ENCODE results near the gene SLC4A2. TPM values are rescaled to one million over a fixed set of nuclear protein-coding genes. Genes with fewer than 3 reads are reported as not detected.
A peak's percentile ranks its signal among the peaks of the same experiment; 100 is the strongest.

Gene SLC4A2
- total RNA-seq, 2 donors from 2014 or later, result 50.1 to 147 TPM

DNA sequence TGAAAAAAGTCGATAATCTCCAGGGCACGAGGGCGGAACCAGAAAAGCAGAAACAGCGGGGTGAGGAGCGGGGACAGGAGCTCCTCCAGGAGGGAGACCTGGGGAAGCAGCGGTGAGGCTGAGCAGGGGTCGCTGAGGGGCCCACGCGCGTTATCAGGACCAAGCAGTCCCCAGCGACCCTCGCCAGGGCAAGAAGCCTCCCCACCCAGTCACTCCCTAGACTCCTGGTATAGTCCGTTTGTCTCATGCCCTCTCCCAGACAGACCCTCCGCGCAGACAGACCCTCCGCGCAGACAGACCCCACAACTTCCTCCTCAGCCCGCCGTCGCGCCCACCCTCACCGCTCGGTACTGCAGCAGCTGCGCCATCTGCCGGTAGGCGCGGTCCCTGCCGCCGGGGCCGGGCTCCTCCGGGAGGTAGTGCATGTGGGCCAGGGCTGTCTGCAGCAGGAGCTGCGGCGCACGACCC, 41.4 kb upstream of the SLC4A2 start:
- intact Hi-C loops (cut with DNase I), result no loop called here
- H3K27ac ChIP-seq, result no peak overlapping the region
- H3K27me3 ChIP-seq, result peaks cover 0 to 23% of the 10 kb centered on the region in 2 donors
- peak; percentile 78 for ATAC-seq
- peaks cover 30% of the 10 kb centered on the region for H3K4me1 ChIP-seq
- TF ChIP-seq POLR2A (IDR thresholded peaks at IDR 0.05), result no peak
- TF ChIP-seq, protein P1, sequence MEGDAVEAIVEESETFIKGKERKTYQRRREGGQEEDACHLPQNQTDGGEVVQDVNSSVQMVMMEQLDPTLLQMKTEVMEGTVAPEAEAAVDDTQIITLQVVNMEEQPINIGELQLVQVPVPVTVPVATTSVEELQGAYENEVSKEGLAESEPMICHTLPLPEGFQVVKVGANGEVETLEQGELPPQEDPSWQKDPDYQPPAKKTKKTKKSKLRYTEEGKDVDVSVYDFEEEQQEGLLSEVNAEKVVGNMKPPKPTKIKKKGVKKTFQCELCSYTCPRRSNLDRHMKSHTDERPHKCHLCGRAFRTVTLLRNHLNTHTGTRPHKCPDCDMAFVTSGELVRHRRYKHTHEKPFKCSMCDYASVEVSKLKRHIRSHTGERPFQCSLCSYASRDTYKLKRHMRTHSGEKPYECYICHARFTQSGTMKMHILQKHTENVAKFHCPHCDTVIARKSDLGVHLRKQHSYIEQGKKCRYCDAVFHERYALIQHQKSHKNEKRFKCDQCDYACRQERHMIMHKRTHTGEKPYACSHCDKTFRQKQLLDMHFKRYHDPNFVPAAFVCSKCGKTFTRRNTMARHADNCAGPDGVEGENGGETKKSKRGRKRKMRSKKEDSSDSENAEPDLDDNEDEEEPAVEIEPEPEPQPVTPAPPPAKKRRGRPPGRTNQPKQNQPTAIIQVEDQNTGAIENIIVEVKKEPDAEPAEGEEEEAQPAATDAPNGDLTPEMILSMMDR (IDR thresholded peaks at IDR 0.05), result peak; percentile 66 to 84 (median 79)
- H3K4me3 ChIP-seq, result no peak overlapping the region
- no peaks in the 10 kb centered on the region for H3K9me3 ChIP-seq
- 5 to 17% methylated on average over 12 to 34 of the region's 34 CpGs for WGBS, 2 donors
- peak; percentile 54 to 76 (median 66) for DNase-seq
- no peaks in the 10 kb centered on the region for H3K36me3 ChIP-seq (replicated peaks in 1 of 2; ENCODE audit: insufficient read depth in 1 of 2, low read depth in 2 of 2)

DNA sequence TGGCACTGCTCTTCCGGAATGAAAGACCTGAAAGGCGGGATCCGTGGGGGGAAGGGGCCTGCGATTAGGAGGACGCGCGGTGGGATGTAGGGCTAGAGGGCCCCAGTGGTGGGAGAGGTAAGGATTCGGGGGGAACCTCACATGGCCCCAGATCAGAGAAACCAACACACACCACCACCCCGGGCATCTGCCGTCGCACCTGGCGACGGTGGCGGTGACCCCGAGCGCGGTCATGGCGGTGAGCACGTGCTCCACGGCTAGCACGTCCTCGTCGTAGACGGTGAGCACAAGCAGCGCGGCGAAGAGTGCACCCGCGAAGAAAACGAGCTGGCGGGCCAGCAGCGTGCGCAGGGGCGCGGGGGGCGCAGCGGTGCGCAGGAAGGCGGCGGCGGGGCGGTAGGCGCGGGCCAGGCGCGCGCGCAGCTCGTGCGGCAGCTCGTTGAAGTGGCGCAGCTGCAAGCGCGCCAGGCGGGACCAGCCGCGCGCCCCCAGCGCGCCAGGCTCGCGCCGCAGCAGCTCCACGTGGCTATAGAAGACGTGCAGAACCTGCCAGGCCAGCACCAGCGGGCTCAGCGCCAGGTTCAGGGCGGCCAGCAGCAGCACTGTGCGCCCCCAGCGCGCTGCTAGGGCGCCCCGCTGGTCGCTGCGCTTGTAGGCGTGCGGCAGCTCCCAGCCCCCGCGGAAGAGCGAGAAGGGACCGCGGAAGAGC, 40.8 kb upstream of the SLC4A2 start:
- no peak overlapping the region for H3K27ac ChIP-seq
- no peak for TF ChIP-seq POLR2A (IDR thresholded peaks at IDR 0.05)
- TF ChIP-seq, protein P1 (IDR thresholded peaks at IDR 0.05), result no peak
- ATAC-seq, result peak; percentile 50
- peaks cover 0 to 23% of the 10 kb centered on the region in 2 donors for H3K27me3 ChIP-seq
- no peaks in the 10 kb centered on the region for H3K9me3 ChIP-seq
- 3% methylated on average over 6 to 82 of the region's 82 CpGs for WGBS, 2 donors
- intact Hi-C loops (cut with DNase I), result no loop called here
- peaks cover 24% of the 10 kb centered on the region for H3K4me1 ChIP-seq
- no peak overlapping the region for H3K4me3 ChIP-seq
- no peaks in the 10 kb centered on the region for H3K36me3 ChIP-seq (replicated peaks in 1 of 2; ENCODE audit: insufficient read depth in 1 of 2, low read depth in 2 of 2)
- peak in 3 of 4 donors; percentile 34 to 63 (median 39) for DNase-seq

DNA sequence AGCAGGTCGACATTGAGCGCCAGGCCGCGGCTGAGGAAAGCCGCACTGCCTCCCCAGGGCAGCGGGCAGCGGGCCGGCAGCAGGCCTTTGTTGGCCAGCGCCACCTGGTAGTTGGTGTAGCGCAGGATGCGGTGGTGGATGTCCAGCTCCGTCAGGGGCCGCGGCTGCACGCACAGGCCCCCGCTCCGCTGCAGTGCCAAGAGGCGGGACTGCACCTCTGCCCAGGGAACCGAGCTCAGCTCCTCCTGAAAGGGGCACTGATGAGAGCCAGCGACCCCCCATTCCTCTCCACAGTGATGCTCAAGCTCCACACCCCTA, 40.3 kb upstream of the SLC4A2 start:
- Histone ChIP-seq H3K27me3 (peaks cover 0 to 19% of the 10 kb centered on the region in 2 donors), H3K9me3 (no peaks in the 10 kb centered on the region), H3K36me3 (replicated peaks in 1 of 2; ENCODE audit: insufficient read depth in 1 of 2, low read depth in 2 of 2) (no peaks in the 10 kb centered on the region), H3K27ac (no peak overlapping the region), H3K4me1 (peaks cover 19% of the 10 kb centered on the region), H3K4me3 (no peak overlapping the region)
- ATAC-seq, result peak; percentile 2
- no peak for TF ChIP-seq POLR2A (IDR thresholded peaks at IDR 0.05)
- TF ChIP-seq, protein P1 (IDR thresholded peaks at IDR 0.05), result no peak
- intact Hi-C loops (cut with DNase I), result no loop called here
- 18 to 73% methylated on average over 2 to 20 of the region's 20 CpGs for WGBS, 2 donors
- no peak for DNase-seq

DNA sequence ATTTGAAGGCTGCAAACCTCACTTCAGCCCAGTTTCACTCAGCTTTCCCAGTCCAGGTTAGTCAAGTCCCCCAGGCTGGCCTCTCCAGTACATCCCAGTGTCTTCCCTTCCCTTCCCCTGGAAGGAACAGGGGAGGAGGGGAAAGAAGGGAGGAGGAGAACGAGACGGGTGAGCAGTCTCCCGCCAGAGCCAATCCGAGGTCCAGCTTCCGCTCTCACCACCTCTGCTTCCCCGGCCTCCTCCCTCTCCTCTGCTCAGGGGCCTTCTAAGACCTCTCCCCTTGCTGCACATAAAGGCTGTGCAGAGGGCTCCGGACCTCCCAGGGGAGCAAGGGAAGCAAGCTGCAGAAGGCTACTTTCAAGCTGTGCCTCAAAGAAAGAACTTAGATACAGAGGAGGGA, 39.2 kb upstream of the SLC4A2 start:
- H3K9me3 ChIP-seq, result no peaks in the 10 kb centered on the region
- TF ChIP-seq POLR2A (IDR thresholded peaks at IDR 0.05), result no peak
- TF ChIP-seq, protein P1 (IDR thresholded peaks at IDR 0.05), result no peak
- WGBS, 2 donors, result 50 to 56% methylated on average over 7 of the region's 7 CpGs
- H3K4me1 ChIP-seq, result peaks cover 18% of the 10 kb centered on the region
- H3K27ac ChIP-seq, result no peak overlapping the region
- DNase-seq (no peak), ATAC-seq (no peak)
- no peak overlapping the region for H3K4me3 ChIP-seq
- H3K36me3 ChIP-seq (replicated peaks in 1 of 2; ENCODE audit: insufficient read depth in 1 of 2, low read depth in 2 of 2), result no peaks in the 10 kb centered on the region
- intact Hi-C loops (cut with DNase I), result no loop called here
- H3K27me3 ChIP-seq, result peaks cover 0 to 10% of the 10 kb centered on the region in 2 donors

DNA sequence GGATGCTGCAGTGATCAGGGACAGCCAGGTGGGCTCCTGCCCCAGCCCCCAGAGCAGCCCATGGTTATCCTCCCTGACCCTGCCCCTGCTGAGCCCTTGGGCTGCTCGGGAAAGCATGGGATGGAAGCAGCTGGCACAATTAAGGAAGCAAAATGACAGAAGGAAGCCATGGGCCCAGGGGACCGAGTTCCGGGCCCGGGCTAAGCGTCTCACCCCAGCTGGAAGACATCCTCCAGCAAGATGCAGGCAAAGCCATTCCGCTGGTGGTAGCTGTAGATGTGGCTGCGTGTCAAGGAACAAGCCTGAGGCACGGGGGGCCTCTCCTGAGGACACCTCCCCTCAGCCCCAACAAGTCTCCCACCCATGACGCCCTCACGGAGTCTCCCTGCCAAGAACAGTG, 36.2 kb upstream of the SLC4A2 start:
- intact Hi-C loops (cut with DNase I), result no loop called here
- TF ChIP-seq POLR2A (IDR thresholded peaks at IDR 0.05), result no peak
- TF ChIP-seq, protein P1 (IDR thresholded peaks at IDR 0.05), result no peak
- Histone ChIP-seq H3K27me3 (no peaks in the 10 kb centered on the region), H3K9me3 (no peaks in the 10 kb centered on the region), H3K36me3 (replicated peaks in 1 of 2; ENCODE audit: insufficient read depth in 1 of 2, low read depth in 2 of 2) (no peaks in the 10 kb centered on the region), H3K4me3 (no peak overlapping the region), H3K4me1 (peaks cover 10% of the 10 kb centered on the region), H3K27ac (no peak overlapping the region)
- ATAC-seq (no peak), DNase-seq (no peak)
- 76 to 79% methylated on average over 8 to 9 of the region's 10 CpGs for WGBS, 2 donors
